GM10248 (cell line): ENCODE measurements around the gene MYH13.
A peak's percentile ranks its signal among the peaks of the same experiment; 100 is the strongest.

ENCODE experiments used
- CTCF ChIA-PET: fragments of 300-600 bp; sonication (Branson Sonifier 250); formaldehyde crosslinking; extraction: SDS; loops from one replicate; lab custom pipeline; 2021; ENCODE audit warnings: antibody characterized with exemption; lab: Yijun Ruan, JAX
- POLR2A ChIA-PET: fragments of 350-650 bp; sonication (Branson Sonifier 250); formaldehyde crosslinking; extraction: SDS; loops from one replicate; lab custom pipeline; 2020; ENCODE audit warnings: antibody characterized with exemption; lab: Yijun Ruan, JAX
- DNase-seq: peaks from one replicate; pipeline ENCODE4 v3.0.0; 2012; ENCODE audit errors: extremely low spot score
- CTCF ChIP-seq: IDR thresholded peaks from 2 replicates; pipeline ENCODE4 v1.5.1; 2012; ENCODE audit warnings: mild to moderate bottlenecking, low read depth; ENCODE audit errors: extremely low read depth, missing control alignments, control extremely low read depth

The MYH13 gene

GRCh38 chr17:10275418-10275817 is 97.4 kb downstream of the MYH13 start:
- TF ChIP-seq CTCF: no peak
- POLR2A ChIA-PET: no interaction called here
- no peak for DNase-seq
- CTCF ChIA-PET: interaction anchor here (0.7 to 1.7 kb wide), 5 partner anchors 14 to 160 kb away, joined by 3 to 6 read pairs (median 3); no protein-coding TSS in a partner anchor

GRCh38 chr17:10271106-10271562 is 101.7 kb downstream of the MYH13 start:
- no peak for DNase-seq
- CTCF ChIA-PET: interaction anchor here (0.8 to 1.0 kb wide), 2 partner anchors 45 to 503 kb away, joined by 3 read pairs; no protein-coding TSS in a partner anchor
- POLR2A ChIA-PET: no interaction called here
- no peak for TF ChIP-seq CTCF

- TF ChIP-seq CTCF: no peak
- POLR2A ChIA-PET: no interaction called here
- no peak for DNase-seq
- CTCF ChIA-PET: interaction anchor here (0.8 to 1.0 kb wide), 2 partner anchors 44 to 502 kb away, joined by 3 read pairs; no protein-coding TSS in a partner anchor
These were observed 102.5 kb downstream of the MYH13 start for GRCh38 chr17:10270258-10270657.

- POLR2A ChIA-PET: no interaction called here
- DNase-seq: no peak
- CTCF ChIA-PET: interaction anchor here (1.4 kb wide), 1 partner anchor 61 kb away, joined by 3 read pairs; no protein-coding TSS in a partner anchor
- TF ChIP-seq CTCF: no peak
These were observed 104.8 kb downstream of the MYH13 start for GRCh38 chr17:10268005-10268404.

DNA sequence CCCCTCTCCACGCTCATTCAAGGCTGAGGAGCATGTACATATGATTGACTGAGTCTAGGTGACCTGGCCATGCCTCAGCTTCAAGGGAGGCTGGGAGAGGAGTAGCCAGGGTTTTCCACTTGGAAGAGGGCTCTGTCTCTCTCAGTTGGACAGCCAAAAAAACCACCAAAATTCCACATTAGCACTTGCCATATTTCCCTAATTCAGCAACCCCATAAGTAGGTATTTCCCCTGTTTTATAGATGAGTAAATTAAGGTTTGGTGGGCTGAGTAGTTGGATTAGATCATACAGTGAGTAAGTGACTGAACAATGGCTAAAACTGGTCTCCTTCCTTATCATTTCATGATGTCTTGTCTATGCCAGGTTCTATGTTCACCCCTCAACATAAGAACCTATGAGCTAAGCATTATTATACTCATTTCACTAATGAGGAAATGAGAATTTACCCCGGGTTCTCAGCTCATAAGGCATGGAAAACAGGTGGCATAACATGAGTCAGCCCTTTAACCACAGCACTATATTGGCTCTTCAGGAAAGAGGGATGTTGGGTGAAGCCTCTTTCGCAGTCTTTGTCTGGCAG is 106.4 kb downstream of the MYH13 start:
- POLR2A ChIA-PET: no interaction called here
- no peak for TF ChIP-seq CTCF
- CTCF ChIA-PET: no interaction called here
- no peak for DNase-seq

DNA sequence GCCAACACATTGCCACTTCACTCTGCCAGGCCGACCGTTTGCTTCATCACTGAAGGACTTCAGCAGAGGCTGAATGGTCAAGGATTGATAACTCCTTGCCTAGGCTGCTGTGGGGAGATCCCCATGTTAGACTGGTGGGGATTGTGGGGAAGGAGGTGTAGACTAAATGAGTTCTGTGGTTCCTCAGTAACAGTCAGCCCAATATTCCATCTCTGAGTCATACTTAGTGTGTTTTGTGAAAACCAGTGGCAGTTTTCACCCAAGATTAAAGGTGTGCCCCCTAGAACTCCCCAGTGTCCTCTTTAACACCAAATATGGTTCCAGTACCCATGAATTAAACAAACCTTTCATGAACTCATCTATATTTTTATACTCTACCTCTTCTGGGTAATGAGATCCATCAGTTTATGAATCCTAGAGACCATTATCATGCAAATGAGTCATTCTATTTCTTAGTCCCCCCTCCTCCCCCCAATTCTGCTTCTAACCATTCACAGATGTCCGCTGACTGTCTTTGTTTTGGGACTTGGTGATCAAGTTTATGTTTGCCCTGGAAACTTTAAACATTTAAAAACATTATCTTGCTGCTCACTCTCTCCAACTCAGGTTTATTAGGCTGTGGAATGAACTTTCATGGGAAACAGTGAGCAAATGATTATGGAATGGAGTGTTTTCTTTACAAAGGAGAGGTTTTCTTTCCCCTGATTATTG is 107.6 kb downstream of the MYH13 start:
- ChIA-PET CTCF (interaction anchor here (1.5 kb wide), 1 partner anchor 12 kb away, joined by 3 read pairs; no protein-coding TSS in a partner anchor), POLR2A (no interaction called here)
- TF ChIP-seq CTCF: no peak
- peak; percentile 28 for DNase-seq
